Astrocyte of the spinal cord (primary cell): ENCODE measurements around the gene TTLL4.
A peak's percentile ranks its signal among the peaks of the same experiment; 100 is the strongest.
"Not testable (repeated sequence)": the region's sequence is repeated elsewhere in the genome, so short reads cannot be mapped to it uniquely, and the experiment has no call there.

Experiments used
- DNase-seq: peaks from one replicate; pipeline ENCODE4 v3.0.0; 2011; ENCODE audit warnings: low read depth, low spot score
- H3K4me3 ChIP-seq: 2 replicates; pipeline ENCODE4 v1.5.1; 2011; ENCODE audit warnings: low read depth, mild to moderate bottlenecking, low read length, moderate library complexity
- CTCF ChIP-seq: IDR thresholded peaks from 2 replicates; pipeline ENCODE4 v1.5.1; 2012; ENCODE audit warnings: low read depth, mild to moderate bottlenecking, low read length, inconsistent platforms
- in situ Hi-C: cut with HindIII; loops from 2 replicates; pipeline ENCODE4 v1.10.0; 2017; ENCODE audit warnings: low sequenced_read_pairs

TTLL4 gene

GRCh38 chr2:218671097-218671653, 39.5 kb upstream of the TTLL4 start:
- in situ Hi-C loops: no loop called here
- H3K4me3 ChIP-seq: peak overlapping the region; percentile 96
- TF ChIP-seq CTCF: no peak
- DNase-seq: peak; percentile 2

DNA sequence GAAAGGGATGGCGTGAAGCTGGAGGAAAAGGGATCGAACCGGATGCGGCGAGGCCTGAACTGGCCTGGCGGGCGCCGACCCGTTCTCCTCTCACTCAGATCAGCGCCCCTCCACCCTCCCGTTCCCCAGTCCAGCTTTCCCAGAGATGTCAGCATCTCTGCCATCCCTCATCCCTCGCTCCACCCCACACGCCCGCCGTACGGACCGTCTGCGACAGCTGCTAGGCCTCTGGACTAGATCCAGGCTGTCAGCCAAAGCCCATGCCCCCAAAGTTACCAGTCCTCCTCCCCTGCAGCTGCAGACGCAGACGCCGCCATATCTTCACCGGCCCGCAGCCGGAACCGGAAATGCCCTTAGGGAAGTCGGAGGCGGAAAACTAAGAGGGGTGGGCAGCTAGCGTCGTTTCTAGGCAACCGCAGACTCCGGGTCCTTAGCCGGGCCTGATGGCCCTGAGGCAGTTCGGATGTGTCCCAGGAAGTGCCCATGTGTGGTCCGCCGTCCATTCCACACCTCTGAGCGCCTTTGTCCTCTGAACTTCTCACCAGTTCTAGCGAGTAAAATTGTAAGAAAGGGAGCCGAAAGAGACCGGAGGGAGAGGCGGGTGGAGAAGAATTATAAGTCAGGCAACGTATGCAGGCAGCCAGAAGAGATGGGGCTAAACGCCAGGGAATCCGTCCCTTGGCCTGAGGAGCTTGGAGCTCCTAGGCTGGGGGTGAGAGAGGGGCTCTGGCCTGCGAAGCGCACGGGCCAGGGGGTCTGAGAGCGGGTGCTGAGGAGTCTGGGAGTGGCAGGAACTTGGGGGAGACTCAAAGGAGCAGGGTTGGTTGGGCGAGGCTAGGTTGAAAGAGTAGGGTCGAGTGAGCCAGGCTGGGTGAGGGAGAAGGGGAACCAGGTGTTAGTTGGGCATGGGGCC, 38.7 kb upstream of the TTLL4 start, which contains the start of the genes RNF25 and STK36:
RNF25 (minus strand) TSS at position 349 of the 913 bp plus-strand sequence; CDS start at position 317, 32 bp downstream.
STK36 (plus strand) TSS at position 433 of the 913 bp plus-strand sequence. CDS start 744 bp downstream, outside the sequence.
- peak; percentile 93 for DNase-seq
- H3K4me3 ChIP-seq: peak within 1 kb of the TSS; percentile 96
- in situ Hi-C loops: no loop called here
- no peak for TF ChIP-seq CTCF

DNA sequence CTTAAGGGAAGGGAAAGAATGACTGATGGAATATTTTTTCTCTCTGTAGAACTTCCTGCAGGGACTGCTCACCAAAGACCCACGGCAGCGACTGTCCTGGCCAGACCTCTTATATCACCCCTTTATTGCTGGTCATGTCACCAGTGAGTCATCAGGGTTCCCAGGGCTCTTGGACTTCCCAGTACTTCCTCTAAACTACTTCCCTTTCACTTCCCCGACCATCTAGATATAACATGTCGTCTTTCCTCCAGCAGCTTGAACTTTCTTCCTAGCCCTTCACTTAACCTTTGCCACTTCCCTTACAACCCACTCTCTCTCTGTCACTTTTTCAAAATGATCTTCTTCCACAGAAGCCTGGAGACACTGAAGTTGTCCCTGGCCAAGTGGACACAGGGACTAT, 31.5 kb upstream of the TTLL4 start:
- in situ Hi-C loops: no loop called here
- DNase-seq: no peak
- TF ChIP-seq CTCF: no peak
- H3K4me3 ChIP-seq: no peak overlapping the region

DNA sequence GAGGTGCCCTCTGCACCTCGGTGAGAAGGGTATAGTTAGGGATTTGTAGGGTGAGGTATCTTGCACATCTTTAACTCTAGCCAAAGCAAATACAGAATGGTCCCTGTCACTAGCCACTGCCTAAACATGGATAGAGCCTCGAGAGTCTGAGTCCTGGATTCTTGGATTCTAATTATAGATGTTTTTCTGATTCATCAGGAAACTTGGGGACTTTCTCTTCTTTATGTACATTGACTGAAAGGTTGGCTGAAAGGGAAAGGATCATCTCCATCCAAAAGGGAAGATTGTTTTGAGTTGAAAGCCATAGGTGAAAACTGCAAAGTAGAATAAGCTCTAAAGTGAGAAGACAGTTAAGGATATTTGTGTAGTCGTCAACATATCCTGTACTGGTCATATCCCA, 30.6 kb upstream of the TTLL4 start:
- in situ Hi-C loops: no loop called here
- H3K4me3 ChIP-seq: no peak overlapping the region
- TF ChIP-seq CTCF: no peak
- no peak for DNase-seq

DNA sequence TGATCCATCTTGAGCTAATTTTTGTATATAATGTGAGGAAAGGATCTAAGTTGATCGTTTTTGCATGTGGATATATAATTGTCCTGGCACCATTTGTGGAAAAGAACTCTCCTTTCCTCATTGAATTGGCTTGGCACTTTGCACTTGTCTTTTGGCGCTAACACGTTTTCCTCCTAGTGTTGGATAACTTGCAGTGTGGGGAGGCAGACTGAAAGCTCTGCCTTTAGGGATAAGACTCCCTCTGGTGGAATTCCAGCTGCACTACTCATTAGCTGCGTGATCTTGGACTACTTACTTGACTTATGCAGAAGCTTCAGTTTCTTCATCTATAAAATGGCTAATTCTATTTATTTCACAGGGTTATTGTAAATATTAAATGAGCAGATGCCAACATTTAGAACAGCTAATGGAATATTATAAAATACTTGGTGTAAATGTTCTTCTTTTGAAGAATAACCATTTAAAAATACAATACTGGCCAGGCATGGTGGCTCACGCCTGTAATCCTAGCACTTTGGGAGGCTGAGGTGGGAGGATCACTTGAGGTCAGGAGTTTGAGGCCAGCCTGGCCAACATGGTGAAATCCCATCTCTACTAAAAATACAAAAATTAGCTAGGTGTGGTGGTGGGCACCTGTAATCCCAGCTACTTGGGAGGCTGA, 23.1 kb upstream of the TTLL4 start:
- in situ Hi-C loops, H3K4me3 ChIP-seq: not testable (repeated sequence)
- peak; percentile 84 for DNase-seq
- peak; percentile 94 for TF ChIP-seq CTCF

DNA sequence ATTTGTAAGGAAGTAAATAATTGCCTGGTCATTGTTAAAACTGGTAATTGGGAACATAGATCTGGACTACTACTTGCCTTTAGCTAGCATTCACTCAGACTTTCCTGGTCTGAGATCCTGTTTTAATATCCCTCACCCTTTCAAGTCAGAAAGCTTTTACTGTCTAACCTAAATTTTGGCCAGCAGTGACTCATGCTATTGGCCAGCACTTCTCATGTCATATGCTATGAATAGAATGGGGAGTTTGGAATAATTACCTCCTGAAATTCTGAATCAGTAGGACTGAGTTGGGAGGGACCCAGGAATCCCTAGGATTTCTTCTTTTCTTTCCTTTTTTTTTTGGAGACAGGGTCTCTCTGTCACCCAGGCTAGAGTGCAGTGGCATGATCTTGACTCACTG, 19.4 kb upstream of the TTLL4 start:
- H3K4me3 ChIP-seq: no peak overlapping the region
- in situ Hi-C loops: no loop called here
- peak; percentile 35 for DNase-seq
- no peak for TF ChIP-seq CTCF
